Endothelial cell of umbilical vein (primary cell): ENCODE results near the gene DDX39A. TPM values are rescaled to one million over a fixed set of nuclear protein-coding genes. Genes with fewer than 3 reads are reported as not detected.

ENCODE experiments used
- BruUV-seq: library from RNA; stranded (reverse); fragments of 400-500 nt; replicated peaks from 2 replicates; lab custom pipeline; 2021; lab: Mats Ljungman, UMichigan
- CTCF ChIA-PET: fragments of 300-600, 350-600 bp; sonication (Branson Sonifier 250); formaldehyde crosslinking; loops from one replicate; lab custom pipeline; 2021; ENCODE audit warnings: antibody characterized with exemption, inconsistent platforms; lab: Charles Lee
- POLR2A ChIA-PET: fragments of 300-600, 350-600 bp; sonication (Branson Sonifier 250); formaldehyde crosslinking; loops from one replicate; lab custom pipeline; 2021; ENCODE audit warnings: antibody characterized with exemption, inconsistent platforms; lab: Charles Lee
- DNase-seq: peaks from one replicate; pipeline ENCODE4 v3.0.0-alpha.2; 2011; ENCODE audit warnings: low read depth, low spot score
- FAIRE-seq: peaks from 2 replicates; lab custom pipeline; 2011; peaks lifted over from hg19 to GRCh38; lab: Jason Lieb, UNC
- H2AFZ ChIP-seq: 2 replicates; pipeline ENCODE4 v1.6.0; 2012; ENCODE audit warnings: low read depth, low read length, control low read depth, inconsistent platforms
- H3K27ac ChIP-seq: 2 replicates; pipeline ENCODE4 v1.5.1; 2011; ENCODE audit warnings: low read depth, mild to moderate bottlenecking, control low read depth, low read length, moderate library complexity; ENCODE audit not compliant: insufficient read depth
- H3K27me3 ChIP-seq, 2 experiments: 2 replicates each; pipeline versions ENCODE4 v1.6.0 to v1.6.1; 2011; ENCODE audit warnings: low read length in 2 of 2, mixed read lengths in 1 of 2; ENCODE audit not compliant: control insufficient read depth in 2 of 2, insufficient read depth in 2 of 2
- H3K36me3 ChIP-seq, 2 experiments: 2 replicates in 1 of 2; 3 replicates in 1 of 2; pipeline ENCODE4 v1.5.1; 2011; ENCODE audit warnings: low read length in 2 of 2, mild to moderate bottlenecking in 1 of 2, moderate library complexity in 1 of 2; ENCODE audit not compliant: control insufficient read depth in 2 of 2, insufficient read depth in 2 of 2; ENCODE audit errors: extremely low read depth in 1 of 2
- H3K4me1 ChIP-seq: 3 replicates; pipeline ENCODE4 v1.5.1; 2011; ENCODE audit warnings: mild to moderate bottlenecking, low read length; ENCODE audit not compliant: control insufficient read depth, insufficient read depth; ENCODE audit errors: extremely low read depth
- H3K4me2 ChIP-seq: 2 replicates; pipeline ENCODE4 v1.6.1; 2011; ENCODE audit warnings: low read length, control low read depth, mixed read lengths; ENCODE audit not compliant: insufficient read depth
- H3K4me3 ChIP-seq, 3 experiments: fragments of 200-600 bp in 1 of 3; sonication (generic), shearing (Covaris generic) in 1 of 3; replicated peaks in 1 of 3; 2 replicates each; pipeline ENCODE4 v1.5.1; 2011 to 2016; ENCODE audit warnings: control low read depth in 3 of 3, low read length in 3 of 3, mild to moderate bottlenecking in 2 of 3, inconsistent platforms in 1 of 3, low read depth in 1 of 3, moderate library complexity in 1 of 3; ENCODE audit not compliant: insufficient read depth in 1 of 3
- H3K79me2 ChIP-seq: 2 replicates; pipeline ENCODE4 v1.6.0; 2012; ENCODE audit warnings: low read length, inconsistent platforms; ENCODE audit not compliant: control insufficient read depth, insufficient read depth
- H3K9ac ChIP-seq: replicated peaks from 2 replicates; pipeline ENCODE3; 2011; ENCODE audit warnings: low read length, control low read depth; ENCODE audit not compliant: insufficient read depth; ENCODE audit errors: extremely low read depth
- H3K9me1 ChIP-seq: replicated peaks from 3 replicates; pipeline ENCODE4 v1.6.0; 2011; ENCODE audit warnings: mild to moderate bottlenecking, low read length; ENCODE audit not compliant: control insufficient read depth, insufficient read depth; ENCODE audit errors: extremely low read depth
- H3K9me3 ChIP-seq: replicated peaks from 2 replicates; pipeline ENCODE4 v1.5.1; 2012; ENCODE audit warnings: low read length, inconsistent platforms; ENCODE audit not compliant: control insufficient read depth, insufficient read depth
- H4K20me1 ChIP-seq: replicated peaks from 2 replicates; pipeline ENCODE3; 2011; ENCODE audit warnings: mild to moderate bottlenecking, low read length; ENCODE audit not compliant: control insufficient read depth, insufficient read depth; ENCODE audit errors: extremely low read depth
- EZH2 ChIP-seq: IDR thresholded peaks from 2 replicates; pipeline ENCODE4 v1.6.1; 2012; ENCODE audit warnings: borderline replicate concordance, low read depth, mild to moderate bottlenecking, moderate library complexity, low read length, inconsistent platforms; ENCODE audit not compliant: severe bottlenecking
- FOS ChIP-seq: IDR thresholded peaks from 2 replicates; pipeline ENCODE4 v1.6.1; 2011; ENCODE audit warnings: mild to moderate bottlenecking, low read length, moderate library complexity, borderline replicate concordance; ENCODE audit not compliant: insufficient read depth
- GATA2 ChIP-seq: IDR thresholded peaks from 2 replicates; pipeline ENCODE4 v1.7.0; 2011; ENCODE audit warnings: low read depth, mild to moderate bottlenecking, moderate library complexity, mixed read lengths, low read length; ENCODE audit not compliant: insufficient read length, insufficient read depth
- JUN ChIP-seq: IDR thresholded peaks from 2 replicates; pipeline ENCODE4 v1.6.1; 2011; ENCODE audit warnings: borderline replicate concordance, low read depth; ENCODE audit not compliant: insufficient read length, insufficient read depth
- MYC ChIP-seq: IDR thresholded peaks from one replicate; pipeline ENCODE4 v1.6.1; 2011; ENCODE audit warnings: mild to moderate bottlenecking, low read depth, low read length
- POLR2A ChIP-seq: IDR thresholded peaks from 2 replicates; pipeline ENCODE4 v1.6.1; 2012; ENCODE audit warnings: low read depth, mild to moderate bottlenecking, control low read depth, low read length
- POLR2AphosphoS5 ChIP-seq: IDR thresholded peaks from 2 replicates; pipeline ENCODE4 v1.6.1; 2012; ENCODE audit warnings: low read depth, mild to moderate bottlenecking, control low read depth, low read length, moderate library complexity; ENCODE audit not compliant: insufficient read depth
- dilution Hi-C: fragments of 300-500 bp; cut with MboI; formaldehyde crosslinking; loops from one replicate; pipeline ENCODE4 v1.15.0; 2019; ENCODE audit warnings: low sequenced_read_pairs; ENCODE audit not compliant: extremely low pct_ligation_motif_present
- intact Hi-C: fragments of 100-400 bp; cut with micrococcal nuclease; formaldehyde crosslinking; loops from one replicate; pipeline ENCODE4 v1.10.0; 2022
- polyA plus RNA-seq, 4 experiments: library from polyadenylated mRNA; depleted of rRNA in 3 of 4; stranded (reverse) in 3 of 4; unstranded in 1 of 4; fragments of >200 nt; gene quantifications; 2 replicates each; pipeline versions ENCODE4 v1.2.1 to v1.2.3, GENCODE V29; 2011 to 2012; ENCODE audit warnings: missing spikeins in 1 of 4
- total RNA-seq: library from RNA; stranded (reverse); gene quantifications from 2 replicates; pipeline ENCODE4 v1.2.3, GENCODE V29; 2021
- TF ChIP-seq, protein P1 (sequence below): IDR thresholded peaks from 2 replicates; pipeline ENCODE4 v1.6.1; 2011; ENCODE audit not compliant: insufficient read depth, insufficient read length
- TF ChIP-seq, protein P2 (sequence below), 2 donors: IDR thresholded peaks; 1 replicate in 1 of 2; 2 replicates in 1 of 2; pipeline ENCODE4 v1.5.1; 2011; ENCODE audit warnings: low read length in 2 of 2, mild to moderate bottlenecking in 2 of 2, moderate library complexity in 2 of 2, control low read depth in 1 of 2, inconsistent platforms in 1 of 2, low read depth in 1 of 2; ENCODE audit not compliant: insufficient read depth in 1 of 2; ENCODE audit errors: extremely low read depth in 1 of 2

Gene DDX39A
- total and polyA plus RNA-seq, 2 donors (not counting 3 experiments of a cell fraction or from before 2014, with no cell fraction given), result 157 to 158 TPM

DNA sequence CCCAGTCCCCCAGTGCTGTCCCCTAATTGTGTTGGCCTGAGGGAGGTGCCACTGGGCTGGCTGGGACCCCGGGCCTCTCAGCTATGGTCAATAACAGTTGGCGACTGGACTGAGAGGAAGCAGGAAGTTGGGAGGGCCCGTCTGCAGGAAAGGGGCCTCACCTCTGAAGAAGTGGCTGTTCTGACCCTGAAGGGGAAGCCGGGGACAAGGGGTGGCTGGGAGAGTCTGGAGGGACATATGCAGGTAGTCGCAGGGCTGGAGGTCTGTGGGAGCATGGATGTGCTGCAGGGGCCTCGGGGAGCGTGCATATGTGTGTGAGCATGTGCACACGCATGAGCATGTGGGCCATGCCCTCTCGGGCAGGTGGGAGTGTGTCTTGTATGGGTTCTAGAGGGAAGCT is 19.9 kb upstream of the DDX39A start:
- H3K79me2 ChIP-seq, result peaks cover 66% of the 10 kb centered on the region
- intact Hi-C loops (no loop called here), dilution Hi-C loops (no loop called here)
- DNase-seq, result no peak
- H2AFZ ChIP-seq, result no peak overlapping the region
- ChIA-PET CTCF (interaction anchor here (1.0 to 1.5 kb wide), 3 partner anchors 10 to 36 kb away, joined by 4 to 5 read pairs (median 5); partner anchors contain the start of gene PTGER1), POLR2A (no interaction called here)
- H3K9me1 ChIP-seq, result no peaks in the 10 kb centered on the region
- no peak overlapping the region for H3K27ac ChIP-seq
- H4K20me1 ChIP-seq, result no peaks in the 10 kb centered on the region
- peaks cover under 1 to 24% of the 10 kb centered on the region in 2 experiments for H3K36me3 ChIP-seq
- no peaks in the 10 kb centered on the region for H3K9me3 ChIP-seq
- no peaks in the 10 kb centered on the region for H3K27me3 ChIP-seq
- no TSS peak for BruUV-seq
- no peak overlapping the region for H3K9ac ChIP-seq
- peak; percentile 66 for FAIRE-seq
- no peak for TF ChIP-seq EZH2
- TF ChIP-seq MYC, result no peak
- TF ChIP-seq FOS, result no peak
- TF ChIP-seq POLR2AphosphoS5, result no peak
- TF ChIP-seq, protein P1, sequence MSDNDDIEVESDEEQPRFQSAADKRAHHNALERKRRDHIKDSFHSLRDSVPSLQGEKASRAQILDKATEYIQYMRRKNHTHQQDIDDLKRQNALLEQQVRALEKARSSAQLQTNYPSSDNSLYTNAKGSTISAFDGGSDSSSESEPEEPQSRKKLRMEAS, result no peak
- no peak for TF ChIP-seq POLR2A
- TF ChIP-seq JUN, result no peak
- TF ChIP-seq, protein P2, sequence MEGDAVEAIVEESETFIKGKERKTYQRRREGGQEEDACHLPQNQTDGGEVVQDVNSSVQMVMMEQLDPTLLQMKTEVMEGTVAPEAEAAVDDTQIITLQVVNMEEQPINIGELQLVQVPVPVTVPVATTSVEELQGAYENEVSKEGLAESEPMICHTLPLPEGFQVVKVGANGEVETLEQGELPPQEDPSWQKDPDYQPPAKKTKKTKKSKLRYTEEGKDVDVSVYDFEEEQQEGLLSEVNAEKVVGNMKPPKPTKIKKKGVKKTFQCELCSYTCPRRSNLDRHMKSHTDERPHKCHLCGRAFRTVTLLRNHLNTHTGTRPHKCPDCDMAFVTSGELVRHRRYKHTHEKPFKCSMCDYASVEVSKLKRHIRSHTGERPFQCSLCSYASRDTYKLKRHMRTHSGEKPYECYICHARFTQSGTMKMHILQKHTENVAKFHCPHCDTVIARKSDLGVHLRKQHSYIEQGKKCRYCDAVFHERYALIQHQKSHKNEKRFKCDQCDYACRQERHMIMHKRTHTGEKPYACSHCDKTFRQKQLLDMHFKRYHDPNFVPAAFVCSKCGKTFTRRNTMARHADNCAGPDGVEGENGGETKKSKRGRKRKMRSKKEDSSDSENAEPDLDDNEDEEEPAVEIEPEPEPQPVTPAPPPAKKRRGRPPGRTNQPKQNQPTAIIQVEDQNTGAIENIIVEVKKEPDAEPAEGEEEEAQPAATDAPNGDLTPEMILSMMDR (IDR thresholded peaks at IDR 0.05; ENCODE audit: extremely low read depth in 1 of 2, insufficient read depth in 1 of 2, low read depth in 1 of 2, low read length in 2 of 2), result no peak
- no peak for TF ChIP-seq GATA2
- H3K4me2 ChIP-seq, result no peak overlapping the region
- no peak overlapping the region for H3K4me3 ChIP-seq
- H3K4me1 ChIP-seq, result peaks cover 43% of the 10 kb centered on the region
